Measurements from ENCODE around the gene PGAP6.

DNA sequence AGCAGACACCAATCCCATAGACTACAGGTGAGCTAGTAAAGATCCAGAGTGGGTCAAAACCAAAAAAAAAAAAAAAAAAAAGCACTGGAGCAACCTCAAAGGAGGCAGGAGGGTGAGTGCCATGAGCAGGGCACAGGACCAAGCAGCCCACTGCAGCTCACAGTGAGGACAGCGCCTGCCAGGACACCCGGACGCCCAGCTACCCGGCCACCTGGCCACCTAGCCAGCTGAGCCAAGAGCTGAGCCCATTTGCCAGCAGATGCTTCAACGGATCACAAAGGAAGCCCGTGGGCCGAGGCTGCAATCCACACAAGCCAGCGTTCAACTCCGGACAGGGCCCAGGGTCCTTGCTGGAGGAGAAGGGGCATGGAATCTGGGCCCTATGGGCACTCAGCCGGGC, 44.3 kb downstream of the PGAP6 start:
- TF ChIP-seq, protein P1, sequence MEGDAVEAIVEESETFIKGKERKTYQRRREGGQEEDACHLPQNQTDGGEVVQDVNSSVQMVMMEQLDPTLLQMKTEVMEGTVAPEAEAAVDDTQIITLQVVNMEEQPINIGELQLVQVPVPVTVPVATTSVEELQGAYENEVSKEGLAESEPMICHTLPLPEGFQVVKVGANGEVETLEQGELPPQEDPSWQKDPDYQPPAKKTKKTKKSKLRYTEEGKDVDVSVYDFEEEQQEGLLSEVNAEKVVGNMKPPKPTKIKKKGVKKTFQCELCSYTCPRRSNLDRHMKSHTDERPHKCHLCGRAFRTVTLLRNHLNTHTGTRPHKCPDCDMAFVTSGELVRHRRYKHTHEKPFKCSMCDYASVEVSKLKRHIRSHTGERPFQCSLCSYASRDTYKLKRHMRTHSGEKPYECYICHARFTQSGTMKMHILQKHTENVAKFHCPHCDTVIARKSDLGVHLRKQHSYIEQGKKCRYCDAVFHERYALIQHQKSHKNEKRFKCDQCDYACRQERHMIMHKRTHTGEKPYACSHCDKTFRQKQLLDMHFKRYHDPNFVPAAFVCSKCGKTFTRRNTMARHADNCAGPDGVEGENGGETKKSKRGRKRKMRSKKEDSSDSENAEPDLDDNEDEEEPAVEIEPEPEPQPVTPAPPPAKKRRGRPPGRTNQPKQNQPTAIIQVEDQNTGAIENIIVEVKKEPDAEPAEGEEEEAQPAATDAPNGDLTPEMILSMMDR (IDR thresholded peaks at IDR 0.05): no peak
- no peak for TF ChIP-seq SIN3A (IDR thresholded peaks at IDR 0.05; ENCODE audit: borderline replicate concordance, insufficient read depth, low read depth, low read length)
